H9 (cell line): Measurements from ENCODE around the gene ACAP3. TPM values are rescaled to one million over a fixed set of nuclear protein-coding genes. Genes with fewer than 3 reads are reported as not detected.

Experiments used
- DNase-seq: peaks from one replicate; pipeline ENCODE4 v3.0.0-alpha.2; 2017
- H2AFZ ChIP-seq: one replicate; pipeline ENCODE4 v1.6.1; 2013; ENCODE audit warnings: mild to moderate bottlenecking, low read length, control low read depth, moderate library complexity
- H2AK5ac ChIP-seq: 2 replicates; pipeline ENCODE4 v1.6.1; 2013; ENCODE audit warnings: low read length, control low read depth, mixed read lengths; ENCODE audit not compliant: insufficient read length
- H2BK120ac ChIP-seq: one replicate; pipeline ENCODE4 v1.6.1; 2013; ENCODE audit warnings: low read depth, mild to moderate bottlenecking, low read length, control low read depth, inconsistent platforms; ENCODE audit not compliant: poor library complexity, severe bottlenecking
- H2BK12ac ChIP-seq: 2 replicates; pipeline ENCODE4 v1.6.1; 2013; ENCODE audit warnings: low read length, control low read depth, mixed read lengths, low read depth; ENCODE audit not compliant: insufficient read length
- H2BK15ac ChIP-seq: 2 replicates; pipeline ENCODE4 v1.6.1; 2013; ENCODE audit warnings: low read depth, low read length, control low read depth
- H2BK20ac ChIP-seq: one replicate; pipeline ENCODE4 v1.6.1; 2013; ENCODE audit warnings: low read depth, mild to moderate bottlenecking, low read length, control low read depth, inconsistent platforms; ENCODE audit not compliant: poor library complexity, severe bottlenecking
- H2BK5ac ChIP-seq: 2 replicates; pipeline ENCODE4 v1.6.1; 2013; ENCODE audit warnings: low read length, control low read depth, mixed read lengths; ENCODE audit not compliant: insufficient read length
- H3K14ac ChIP-seq: 2 replicates; pipeline ENCODE4 v1.6.1; 2013; ENCODE audit warnings: low read length, control low read depth; ENCODE audit not compliant: insufficient read depth
- H3K18ac ChIP-seq: 2 replicates; pipeline ENCODE4 v1.6.1; 2013; ENCODE audit warnings: low read depth, mild to moderate bottlenecking, mixed read lengths, low read length, control low read depth; ENCODE audit not compliant: insufficient read length
- H3K23ac ChIP-seq: 2 replicates; pipeline ENCODE4 v1.6.1; 2013; ENCODE audit warnings: low read length, control low read depth, mixed read lengths, low read depth; ENCODE audit not compliant: insufficient read length
- H3K23me2 ChIP-seq: 2 replicates; pipeline ENCODE4 v1.6.1; 2013; ENCODE audit warnings: low read depth, mild to moderate bottlenecking, mixed read lengths, low read length, control low read depth; ENCODE audit not compliant: insufficient read length, poor library complexity, severe bottlenecking
- H3K27ac ChIP-seq: 2 replicates; pipeline ENCODE4 v1.5.1; 2013; ENCODE audit warnings: low read length, control low read depth, mixed read lengths, low read depth; ENCODE audit not compliant: insufficient read length
- H3K27me3 ChIP-seq: 2 replicates; pipeline ENCODE4 v1.6.1; 2013; ENCODE audit warnings: low read length, control low read depth, inconsistent platforms; ENCODE audit not compliant: insufficient read depth
- H3K4ac ChIP-seq: 2 replicates; pipeline ENCODE4 v1.6.1; 2013; ENCODE audit warnings: low read depth, mild to moderate bottlenecking, control low read depth, inconsistent platforms, low read length, moderate library complexity
- H3K4me1 ChIP-seq: 2 replicates; pipeline ENCODE4 v1.6.1; 2013; ENCODE audit warnings: low read length, control low read depth, inconsistent platforms; ENCODE audit not compliant: insufficient read depth
- H3K4me2 ChIP-seq: 2 replicates; pipeline ENCODE4 v1.6.1; 2013; ENCODE audit warnings: low read length, control low read depth, mixed read lengths; ENCODE audit not compliant: insufficient read length, insufficient read depth
- H3K56ac ChIP-seq: 2 replicates; pipeline ENCODE4 v1.6.1; 2013; ENCODE audit warnings: low read depth, mild to moderate bottlenecking, mixed read lengths, low read length, control low read depth; ENCODE audit not compliant: insufficient read length
- H3K79me1 ChIP-seq: 2 replicates; pipeline ENCODE4 v1.6.1; 2013; ENCODE audit warnings: low read depth, mild to moderate bottlenecking, moderate library complexity, low read length, control low read depth, inconsistent platforms; ENCODE audit not compliant: insufficient read depth, poor library complexity, severe bottlenecking
- H3K79me2 ChIP-seq: 2 replicates; pipeline ENCODE4 v1.6.1; 2013; ENCODE audit warnings: low read length, control low read depth, inconsistent platforms; ENCODE audit not compliant: insufficient read depth
- H3K9ac ChIP-seq: 2 replicates; pipeline ENCODE4 v1.6.1; 2013; ENCODE audit warnings: low read length, control low read depth, mixed read lengths; ENCODE audit not compliant: insufficient read length; ENCODE audit errors: extremely low read depth
- H3K9me3 ChIP-seq: one replicate; pipeline ENCODE4 v1.6.1; 2013; ENCODE audit warnings: low read depth, low read length, inconsistent platforms; ENCODE audit not compliant: control insufficient read depth
- H3T11ph ChIP-seq: one replicate; pipeline ENCODE4 v1.6.1; 2013; ENCODE audit warnings: mild to moderate bottlenecking, low read length, control low read depth, inconsistent platforms
- H4K20me1 ChIP-seq: one replicate; pipeline ENCODE4 v1.6.1; 2013; ENCODE audit not compliant: control insufficient read depth, insufficient read length, insufficient read depth
- H4K5ac ChIP-seq: 2 replicates; pipeline ENCODE4 v1.6.1; 2013; ENCODE audit warnings: low read depth, mild to moderate bottlenecking, mixed read lengths, low read length, control low read depth; ENCODE audit not compliant: insufficient read length
- H4K8ac ChIP-seq: replicated peaks from 2 replicates; pipeline ENCODE4 v1.6.1; 2013; ENCODE audit warnings: low read length, control low read depth, mixed read lengths, low read depth; ENCODE audit not compliant: insufficient read length
- H4K91ac ChIP-seq: 2 replicates; pipeline ENCODE4 v1.6.1; 2013; ENCODE audit warnings: low read depth, mild to moderate bottlenecking, moderate library complexity, mixed read lengths, low read length, control low read depth; ENCODE audit not compliant: insufficient read length
- H3K27ac Mint-ChIP-seq, 3 experiments: 2 replicates in 2 of 3; 3 replicates in 1 of 3; pipeline ENCODE4 v1.8.0; 2020 to 2021; ENCODE audit warnings: mixed read lengths in 3 of 3, mild to moderate bottlenecking in 1 of 3, moderate library complexity in 1 of 3
- H3K27me3 Mint-ChIP-seq: 2 replicates; pipeline ENCODE4 v1.8.0; 2021; ENCODE audit warnings: low read depth, mild to moderate bottlenecking, moderate library complexity, mixed read lengths
- H3K36me3 Mint-ChIP-seq, 3 experiments: 2 replicates in 2 of 3; 3 replicates in 1 of 3; pipeline ENCODE4 v1.8.0; 2020 to 2021; ENCODE audit warnings: low read depth in 3 of 3, mixed read lengths in 3 of 3; ENCODE audit not compliant: insufficient read depth in 1 of 3
- H3K4me1 Mint-ChIP-seq, 2 experiments: 2 replicates each; pipeline ENCODE4 v1.8.0; 2020; ENCODE audit warnings: mixed read lengths in 2 of 2
- H3K4me3 Mint-ChIP-seq, 2 experiments: 2 replicates in 1 of 2; 3 replicates in 1 of 2; pipeline ENCODE4 v1.8.0; 2020 to 2021; ENCODE audit warnings: mild to moderate bottlenecking in 2 of 2, mixed read lengths in 2 of 2, moderate library complexity in 1 of 2
- H3K9me3 Mint-ChIP-seq, 2 experiments: 2 replicates in 1 of 2; 3 replicates in 1 of 2; pipeline ENCODE4 v1.8.0; 2020; ENCODE audit warnings: mild to moderate bottlenecking in 2 of 2, mixed read lengths in 2 of 2, moderate library complexity in 1 of 2
- CTCF ChIP-seq: fragments of 200-600 bp; sonication (generic); conservative IDR thresholded peaks from 3 replicates; pipeline ENCODE4 v1.8.0; 2021; ENCODE audit warnings: antibody characterized with exemption, mild to moderate bottlenecking
- WGBS: extraction: QIAGEN DNeasy Blood & Tissue Kit; methylation state at CpG from one replicate; pipeline ENCODE4 v1.1.7; 2013; ENCODE audit warnings: missing lambda C conversion rate, low lambda C conversion rate, mixed read lengths; ENCODE audit not compliant: insufficient read length; ENCODE audit errors: extremely low coverage; 5-methylcytosine and 5-hydroxymethylcytosine counted together
- total RNA-seq: library from RNA; stranded (reverse); gene quantifications from 2 replicates; pipeline ENCODE4 v1.2.1, GENCODE V29; 2021

ACAP3 gene
- total RNA-seq, 1 experiment from 2014 or later = 41.4 TPM

DNA sequence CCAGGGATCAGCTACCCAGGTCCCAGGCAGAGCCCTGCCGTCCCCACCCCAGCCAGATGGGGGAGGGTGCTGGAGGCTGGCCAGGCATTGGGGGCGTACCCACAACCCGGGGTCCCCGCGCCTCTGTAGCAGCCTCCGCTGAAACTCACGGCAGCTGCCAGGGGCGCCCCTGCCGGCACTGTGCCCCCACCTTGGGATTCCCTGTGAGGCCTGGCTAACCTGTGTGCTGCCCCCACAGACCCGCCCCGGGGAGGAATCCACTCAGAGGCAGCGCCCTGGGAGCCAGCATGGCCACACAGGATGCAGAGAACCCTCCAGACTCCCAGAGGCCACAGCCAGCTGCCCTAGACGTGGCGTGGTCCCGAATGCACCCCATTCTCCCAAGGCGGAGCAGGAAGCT, 37.7 kb upstream of the ACAP3 start:
- no peak overlapping the region for H2AK5ac ChIP-seq
- no peak overlapping the region for H2AFZ ChIP-seq
- no peak for DNase-seq
- Mint-ChIP-seq H3K9me3 (peaks cover 0 to 8% of the 10 kb centered on the region in 2 experiments; a peak in 3 of 5 replicates), H3K4me1 (peaks cover 6 to 15% of the 10 kb centered on the region in 2 experiments), H3K4me3 (no peak overlapping the region), H3K27me3 (no peaks in the 10 kb centered on the region), H3K27ac (no peak overlapping the region), H3K36me3 (peaks cover 17 to 19% (median 18%) of the 10 kb centered on the region in 3 experiments)
- H2BK5ac ChIP-seq = no peak overlapping the region
- no peak overlapping the region for H2BK12ac ChIP-seq
- no CpG with 5 or more reads among the region's 16 CpGs for WGBS
- no peak overlapping the region for H3T11ph ChIP-seq
- no peak overlapping the region for H3K14ac ChIP-seq
- H3K79me1 ChIP-seq = peaks cover 13% of the 10 kb centered on the region
- H3K9ac ChIP-seq = no peak overlapping the region
- no peaks in the 10 kb centered on the region; the same call in 1 of the 2 replicates for H3K4me1 ChIP-seq
- H2BK20ac ChIP-seq = no peak overlapping the region
- no peaks in the 10 kb centered on the region for H3K9me3 ChIP-seq
- no peak overlapping the region for H4K5ac ChIP-seq
- H3K23ac ChIP-seq = no peak overlapping the region
- no peak overlapping the region for H2BK120ac ChIP-seq
- no peak overlapping the region for H4K91ac ChIP-seq
- no peak overlapping the region for H3K18ac ChIP-seq
- H3K27ac ChIP-seq = no peak overlapping the region
- H4K20me1 ChIP-seq = peaks cover 3% of the 10 kb centered on the region
- H3K4ac ChIP-seq = no peak overlapping the region
- H3K56ac ChIP-seq = no peak overlapping the region
- H3K23me2 ChIP-seq = peaks cover 9% of the 10 kb centered on the region
- H3K27me3 ChIP-seq = no peaks in the 10 kb centered on the region
- peaks cover 3% of the 10 kb centered on the region; the same call in 1 of the 2 replicates for H3K79me2 ChIP-seq
- H2BK15ac ChIP-seq = no peak overlapping the region
- TF ChIP-seq CTCF = no peak
- H4K8ac ChIP-seq = no peak overlapping the region
- no peak overlapping the region for H3K4me2 ChIP-seq
